Posterior vena cava (tissue), 2 donors: ENCODE data around the gene DGKE. TPM values are rescaled to one million over a fixed set of nuclear protein-coding genes. Genes with fewer than 3 reads are reported as not detected.

Source experiments
- DNase-seq: peaks from one replicate; pipeline ENCODE4 v3.0.0-alpha.2; 2020; ENCODE audit warnings: low spot score
- intact Hi-C, 2 donors: fragments of 100-400 bp; cut with DNase I; formaldehyde crosslinking; loops; one replicate each; pipeline versions ENCODE4 v1.14.1 to v1.14.2; 2022 to 2023
- total RNA-seq, 2 donors: library from RNA; stranded (reverse); fragmentation: NEBNext Ultra II Directional; extraction: Animal tissue kit (Norgen Biotek cat#: 25700); gene quantifications; one replicate each; pipeline ENCODE4 v1.2.1, GENCODE V29; 2021
- donor health status: DM: yes; HTN: yes; CAD: no.
- donor health status: DM: yes; HTN: yes; CAD: no.

Gene DGKE
- total RNA-seq, 2 donors from 2014 or later, result 7.6 to 9.8 TPM

DNA sequence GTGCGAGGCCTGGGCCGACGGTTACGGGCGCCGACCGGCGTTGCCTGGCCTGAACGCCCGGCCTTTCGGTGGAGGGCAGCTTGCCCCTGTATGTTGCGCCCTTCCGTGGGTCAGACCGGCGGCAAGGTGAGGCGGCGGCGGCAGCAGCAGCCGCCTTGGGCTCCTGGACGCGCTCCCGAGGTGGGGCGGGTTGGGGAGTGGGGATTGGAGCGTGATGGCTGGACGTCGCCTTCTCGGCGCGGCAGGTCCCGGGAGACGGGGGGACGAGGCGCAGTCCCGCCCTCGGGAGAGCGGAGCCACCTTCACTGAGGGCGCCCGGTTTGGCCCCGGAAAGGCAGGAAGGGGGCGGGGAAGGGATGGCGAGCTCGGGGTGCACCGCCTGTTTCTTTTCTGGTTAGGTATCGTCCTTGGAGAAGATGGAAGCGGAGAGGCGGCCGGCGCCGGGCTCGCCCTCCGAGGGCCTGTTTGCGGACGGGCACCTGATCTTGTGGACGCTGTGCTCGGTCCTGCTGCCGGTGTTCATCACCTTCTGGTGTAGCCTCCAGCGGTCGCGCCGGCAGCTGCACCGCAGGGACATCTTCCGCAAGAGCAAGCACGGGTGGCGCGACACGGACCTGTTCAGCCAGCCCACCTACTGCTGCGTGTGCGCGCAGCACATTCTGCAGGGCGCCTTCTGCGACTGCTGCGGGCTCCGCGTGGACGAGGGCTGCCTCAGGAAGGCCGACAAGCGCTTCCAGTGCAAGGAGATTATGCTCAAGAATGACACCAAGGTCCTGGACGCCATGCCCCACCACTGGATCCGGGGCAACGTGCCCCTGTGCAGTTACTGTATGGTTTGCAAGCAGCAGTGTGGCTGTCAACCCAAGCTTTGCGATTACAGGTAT is 671 bp downstream of the DGKE start:
- intact Hi-C loops, result loop anchor here in 1 of 2 donors (5.0 kb wide), 1 partner anchor 108 kb away; no protein-coding TSS in a partner anchor
- DNase-seq, result peak; percentile 86

DNA sequence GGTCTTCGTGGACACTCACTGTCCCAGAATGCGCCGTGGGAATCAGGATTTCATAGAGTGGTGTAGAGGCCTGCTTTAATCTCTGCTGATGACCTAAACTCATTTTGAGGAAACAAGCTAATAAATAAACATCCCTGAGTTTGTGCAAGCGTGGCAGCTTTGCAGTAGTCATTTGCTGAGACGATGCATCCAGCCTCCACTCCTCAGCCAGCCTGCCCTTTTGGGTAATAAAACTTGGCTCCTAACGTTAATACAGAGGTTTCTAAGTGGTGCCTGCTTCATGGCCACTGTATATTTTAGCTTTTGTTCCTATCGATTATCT is 1.3 kb downstream of the DGKE start:
- intact Hi-C loops, result no loop called here
- DNase-seq, result no peak

DNA sequence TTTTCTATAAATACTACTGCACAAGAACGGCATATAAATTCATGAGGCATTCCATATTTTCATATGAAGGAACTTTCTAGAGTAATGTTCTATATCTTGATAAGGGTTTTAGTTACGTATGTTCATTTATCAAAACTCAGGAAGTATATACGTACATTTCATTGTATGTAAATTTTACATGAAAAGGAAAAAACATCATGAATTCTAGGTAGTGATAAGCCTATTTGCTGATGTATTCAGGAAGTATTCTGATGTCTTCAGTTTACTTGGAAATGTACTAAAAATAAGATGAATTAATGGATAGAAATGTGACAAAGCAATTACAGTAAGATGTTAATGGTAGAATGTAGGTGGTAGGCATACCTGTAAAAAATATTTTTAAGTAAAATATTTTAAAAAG is 4.7 kb downstream of the DGKE start:
- intact Hi-C loops, result no loop called here
- DNase-seq, result no peak

DNA sequence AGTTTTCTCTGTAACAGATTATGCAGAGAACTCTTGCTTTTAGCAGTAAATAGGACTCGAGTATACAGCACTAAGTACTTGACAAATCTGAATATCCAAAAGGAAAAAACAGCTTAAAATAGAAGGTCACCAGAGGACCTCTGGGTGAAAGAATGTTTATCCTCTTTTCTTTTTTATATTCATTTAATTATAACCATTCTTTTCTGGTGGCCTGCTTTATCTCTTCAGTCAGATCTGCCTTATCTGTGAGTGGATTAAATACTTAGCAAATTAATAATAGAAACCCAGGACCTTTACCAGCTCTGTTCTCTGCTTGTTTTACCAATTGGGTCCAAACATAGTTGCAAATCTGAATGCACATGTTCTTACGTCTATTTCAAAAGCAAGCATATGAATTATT is 8.6 kb downstream of the DGKE start:
- no peak for DNase-seq
- intact Hi-C loops, result no loop called here

DNA sequence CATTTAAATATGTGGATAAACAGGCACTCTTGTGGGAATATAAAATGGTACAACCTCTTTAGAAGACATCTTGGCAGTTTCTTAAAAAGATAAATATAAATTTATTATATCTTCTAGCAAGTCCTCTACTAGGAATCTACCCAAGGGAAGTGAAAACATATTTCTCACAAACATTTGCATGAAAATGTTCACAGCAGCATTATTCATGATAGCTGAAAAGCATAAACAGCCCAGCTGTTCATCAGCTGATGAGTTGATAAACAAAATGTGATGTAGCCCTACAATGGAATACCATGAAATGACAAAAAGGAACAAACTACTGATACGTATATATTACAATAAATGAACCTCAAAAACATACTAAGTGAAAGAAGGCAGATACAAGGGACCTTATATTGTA is 12.0 kb downstream of the DGKE start:
- intact Hi-C loops, result no loop called here

DNA sequence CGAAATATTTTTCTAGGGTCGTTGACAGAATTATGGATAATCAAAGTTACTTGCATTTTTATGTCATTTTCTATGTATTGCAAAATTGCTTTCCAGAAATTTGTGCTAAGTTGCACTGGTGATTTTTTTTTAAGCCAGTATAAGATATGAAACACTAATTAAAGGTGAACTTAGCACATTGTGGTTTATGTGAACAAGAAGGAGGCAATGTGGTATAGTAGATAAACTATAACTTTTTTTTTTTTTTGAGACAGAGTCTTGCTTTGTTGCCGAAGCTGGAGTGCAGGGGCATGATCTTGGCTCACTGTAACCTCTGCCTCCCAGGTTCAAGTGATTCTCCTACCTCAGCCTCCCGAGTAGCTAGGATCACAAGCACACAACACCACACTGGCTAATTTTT is 13.2 kb downstream of the DGKE start:
- intact Hi-C loops, result no loop called here
- DNase-seq, result no peak

More for the DNA sequence above, 12.0 kb downstream of the DGKE start:
- no peak for DNase-seq

DNA sequence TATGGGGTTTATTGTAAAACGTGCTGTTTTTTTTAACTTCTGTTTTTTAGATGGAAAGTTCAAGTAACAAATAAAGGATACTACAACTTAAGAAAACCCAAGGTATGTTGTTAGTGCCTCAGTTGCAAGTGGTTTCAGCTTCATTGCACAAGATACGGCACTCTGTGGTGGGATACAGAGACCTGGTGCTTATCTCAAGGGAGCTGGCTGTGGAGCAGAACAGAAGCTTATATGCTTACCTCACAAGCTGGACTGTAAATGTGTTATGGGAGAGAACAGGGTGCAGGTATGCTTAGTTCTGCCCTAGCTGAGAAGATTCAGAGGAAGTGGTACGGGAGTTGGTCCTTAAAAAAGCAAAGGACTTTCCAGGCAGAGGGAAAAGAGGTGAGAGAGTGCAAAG is 15.2 kb downstream of the DGKE start:
- intact Hi-C loops, result no loop called here
- DNase-seq, result no peak

DNA sequence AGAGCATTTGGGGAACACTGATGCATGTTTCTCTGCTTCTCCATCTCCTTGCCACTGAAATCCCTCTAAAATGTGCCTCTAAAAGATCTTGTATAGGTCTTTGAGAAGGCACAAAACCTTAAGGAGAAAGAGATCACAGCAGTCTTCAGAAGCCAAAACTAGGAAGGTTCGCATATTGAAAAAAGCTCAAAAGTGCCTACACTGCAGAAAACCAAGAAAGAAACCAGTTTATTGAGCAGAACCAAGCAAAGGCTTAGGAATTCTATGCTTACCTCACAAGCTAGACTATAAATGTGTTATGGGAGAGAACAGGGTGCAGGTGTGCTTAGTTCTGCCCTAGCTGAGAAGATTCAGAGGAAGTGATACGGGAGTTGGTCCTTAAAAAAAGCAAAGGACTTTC is 16.6 kb downstream of the DGKE start:
- DNase-seq, result no peak
- intact Hi-C loops, result no loop called here

DNA sequence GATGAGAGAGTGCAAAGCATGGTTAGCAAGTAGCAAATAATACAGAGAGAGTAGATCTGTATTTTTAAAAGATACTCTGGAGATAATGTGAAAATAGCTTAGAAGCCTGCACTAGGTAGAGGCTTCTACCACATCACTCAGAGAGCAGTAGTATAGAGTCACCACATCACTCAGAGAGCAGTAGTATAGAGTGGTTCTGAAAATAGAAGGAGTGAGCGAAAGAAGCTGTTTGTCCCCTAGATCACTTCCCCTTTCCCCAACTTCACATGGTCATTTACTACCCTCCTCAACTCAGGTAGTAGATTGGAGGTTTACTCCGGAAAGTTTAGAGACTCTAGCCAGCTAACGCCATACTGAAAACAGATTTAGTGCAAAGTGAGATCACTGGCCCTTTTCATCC is 17.1 kb downstream of the DGKE start:
- no peak for DNase-seq
- intact Hi-C loops, result no loop called here

DNA sequence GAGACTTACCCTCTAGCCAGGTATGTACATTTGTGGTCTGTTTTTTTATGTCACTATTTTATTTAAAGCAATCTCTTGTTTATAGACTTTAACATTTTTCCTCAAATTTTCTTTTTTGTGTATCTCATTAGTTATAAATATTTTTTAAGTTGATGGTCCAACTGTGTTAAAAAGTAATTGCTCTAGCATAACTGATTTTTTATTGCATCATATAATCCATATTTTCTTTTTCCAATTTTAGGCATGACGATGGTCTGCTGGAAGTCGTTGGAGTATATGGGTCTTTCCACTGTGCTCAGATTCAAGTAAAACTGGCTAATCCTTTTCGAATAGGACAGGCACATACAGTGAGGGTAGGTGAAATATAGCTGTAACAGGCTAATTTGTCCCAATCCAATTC is 27.9 kb downstream of the DGKE start:
- DNase-seq, result no peak
- intact Hi-C loops, result no loop called here

DNA sequence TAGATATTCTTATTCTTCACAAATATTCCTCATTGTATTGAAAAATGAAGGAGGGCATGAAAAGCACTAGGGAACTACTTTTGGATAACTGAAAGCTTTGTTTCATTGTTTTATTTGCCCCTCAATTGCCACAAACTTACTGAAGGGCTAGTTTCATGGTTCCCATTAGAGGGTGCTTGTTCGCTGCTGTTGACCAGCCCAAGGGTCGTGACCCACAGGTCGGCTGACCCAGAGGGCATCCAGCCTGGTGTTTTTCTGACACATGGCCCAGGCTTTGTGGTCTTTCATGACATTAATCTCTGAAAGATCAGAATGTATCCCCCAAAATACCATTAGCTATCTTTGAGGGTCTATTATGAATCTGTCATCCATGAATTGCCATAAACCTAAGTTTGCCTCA is 30.0 kb downstream of the DGKE start:
- intact Hi-C loops, result loop anchor here in 1 of 2 donors (1.0 kb wide), 1 partner anchor 21 kb away; no protein-coding TSS in a partner anchor
- DNase-seq, result no peak

DNA sequence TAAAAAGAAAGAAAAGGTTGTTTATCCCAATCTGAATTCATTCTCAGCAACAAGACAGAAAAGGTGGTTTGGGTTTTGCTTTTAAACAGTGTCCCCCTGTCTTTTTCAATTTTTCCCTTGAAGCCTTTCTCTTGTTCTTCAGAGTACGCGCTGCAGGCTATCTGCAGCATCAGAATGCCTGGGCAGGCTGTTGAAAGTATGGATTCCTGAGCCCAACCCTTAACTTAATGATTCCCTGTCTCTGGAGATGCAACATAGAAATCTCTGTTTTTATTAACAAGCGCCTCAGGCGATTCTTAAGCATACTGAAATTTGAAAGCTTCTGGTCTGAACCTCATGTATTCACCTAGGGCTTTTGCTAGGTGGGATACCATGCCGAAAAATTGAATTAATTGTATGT is 32.1 kb downstream of the DGKE start:
- no peak for DNase-seq
- intact Hi-C loops, result no loop called here

DNA sequence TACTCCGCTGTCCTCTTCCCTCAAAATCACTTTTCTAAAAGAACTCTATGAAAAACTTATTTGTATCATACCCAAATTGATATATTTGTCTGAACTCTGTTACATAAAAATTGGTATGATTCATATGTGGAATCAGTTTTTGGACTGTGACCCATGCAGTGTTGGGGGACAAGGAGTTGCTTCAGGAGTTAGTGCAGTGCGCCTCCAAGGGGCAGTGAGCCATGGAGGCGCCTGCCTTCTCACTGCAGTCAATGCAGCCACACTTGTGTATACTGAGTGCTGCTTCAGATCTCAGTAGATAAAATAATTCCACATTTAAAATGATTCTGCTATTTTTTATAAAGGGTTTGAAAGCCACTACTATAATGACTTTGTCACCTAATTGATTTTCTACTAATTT is 32.5 kb downstream of the DGKE start:
- no peak for DNase-seq
- intact Hi-C loops, result no loop called here

DNA sequence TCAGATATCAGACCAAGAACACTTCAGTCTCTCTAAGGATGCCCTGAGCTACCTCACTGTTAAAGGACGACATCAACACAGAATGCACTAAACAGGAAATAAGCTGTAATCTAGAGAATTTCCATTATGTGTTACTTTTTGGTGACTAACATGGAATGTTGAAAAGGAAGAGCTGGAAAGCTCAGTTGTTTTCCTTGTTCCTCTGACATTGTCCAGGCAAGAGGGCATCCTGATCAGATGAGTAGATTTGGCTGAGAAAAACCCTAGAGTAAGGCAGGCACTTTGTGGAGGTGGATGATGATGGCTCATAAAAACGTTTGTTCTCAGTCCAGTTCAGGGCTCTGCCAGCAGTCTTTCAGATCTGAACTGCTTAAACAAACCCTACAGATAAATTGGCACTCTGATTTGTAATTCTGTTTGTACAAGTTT is 34.0 kb downstream of the DGKE start:
- no peak for DNase-seq
- intact Hi-C loops, result no loop called here

DNA sequence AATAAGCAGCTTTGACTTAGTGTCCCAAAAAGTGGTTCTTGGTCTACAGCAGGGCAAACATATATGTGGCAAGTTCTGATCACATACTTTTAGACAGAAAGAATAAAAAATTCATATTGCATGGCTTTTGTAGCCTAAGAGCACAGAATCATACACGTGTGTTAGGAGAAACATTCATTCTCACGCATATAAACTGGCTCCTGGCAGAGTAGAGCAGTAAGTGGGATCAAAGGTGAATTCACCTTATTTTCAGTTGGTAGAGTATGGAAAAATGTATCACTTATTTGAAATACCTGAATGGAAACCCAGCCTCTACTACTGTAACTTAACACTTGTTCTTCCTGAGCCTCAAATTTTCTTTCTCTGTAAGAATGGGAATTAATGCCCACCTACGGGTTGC is 34.8 kb downstream of the DGKE start:
- intact Hi-C loops, result no loop called here
- DNase-seq, result no peak

DNA sequence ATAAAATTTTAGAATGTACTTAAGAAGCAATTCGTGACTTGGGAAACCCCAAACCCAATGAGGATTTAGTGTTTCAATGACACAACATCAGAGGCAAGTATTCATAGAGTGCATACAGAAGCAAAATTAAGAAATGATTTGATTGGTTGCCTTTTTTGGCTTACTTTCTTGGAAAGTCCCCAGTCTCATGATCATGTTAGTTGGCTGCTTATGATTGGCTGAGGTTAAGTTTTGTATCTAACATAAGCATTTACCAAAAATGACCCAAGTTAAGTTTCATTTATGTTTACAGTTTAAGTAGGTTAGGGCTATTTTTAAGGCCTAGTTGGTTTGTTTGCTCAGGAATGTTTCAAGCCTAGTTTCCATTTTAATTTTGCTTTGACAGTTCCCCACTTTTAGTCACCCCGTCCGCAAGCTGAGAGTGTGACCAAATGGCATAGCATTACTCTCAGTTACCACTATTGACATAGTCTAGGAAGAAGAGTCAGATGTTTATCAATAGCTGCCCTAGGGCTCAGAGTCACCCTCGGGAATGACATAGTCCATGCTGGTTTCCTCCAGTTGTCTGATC is 36.2 kb downstream of the DGKE start:
- intact Hi-C loops, result no loop called here
- no peak for DNase-seq

DNA sequence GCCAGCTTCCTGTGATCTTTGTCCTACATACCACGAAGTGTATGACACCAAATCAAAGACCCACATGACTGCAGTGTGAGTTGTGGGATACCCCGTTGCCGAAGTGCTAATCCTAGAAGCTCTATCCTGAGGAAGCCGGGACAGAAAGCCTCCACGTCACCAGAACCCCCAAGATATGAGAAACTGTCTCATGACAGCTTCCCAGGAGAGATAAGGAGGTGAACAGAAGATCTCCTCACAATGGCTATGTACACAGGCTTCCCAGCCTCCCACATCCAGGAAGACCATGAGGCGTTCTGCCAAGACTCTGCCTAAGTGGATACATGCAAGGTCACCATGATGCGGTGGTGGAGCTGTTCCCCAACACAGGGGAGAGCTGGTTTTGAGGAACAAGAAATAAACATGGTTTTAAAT is 42.8 kb downstream of the DGKE start:
- DNase-seq, result no peak
- intact Hi-C loops, result no loop called here

DNA sequence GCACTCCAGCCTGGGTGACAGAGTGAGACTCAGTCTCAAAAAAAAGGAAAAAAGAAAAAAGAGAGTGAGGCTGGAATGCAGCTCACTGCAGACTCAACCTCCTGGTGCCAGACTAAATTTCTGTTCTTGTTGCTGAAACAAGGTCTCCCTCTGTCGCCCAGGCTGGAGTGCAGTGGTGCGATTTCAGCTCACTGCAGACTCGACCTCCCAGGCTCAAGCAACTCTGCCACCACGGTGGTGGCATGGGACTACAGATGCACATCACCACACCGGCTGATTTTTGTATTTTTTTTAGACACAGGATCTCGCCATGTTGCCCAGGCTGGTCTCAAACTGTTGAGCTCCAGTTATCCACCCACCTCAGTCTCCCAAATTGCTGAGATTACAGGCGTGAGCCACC is 45.3 kb downstream of the DGKE start:
- intact Hi-C loops, result no loop called here
- no peak for DNase-seq

DNA sequence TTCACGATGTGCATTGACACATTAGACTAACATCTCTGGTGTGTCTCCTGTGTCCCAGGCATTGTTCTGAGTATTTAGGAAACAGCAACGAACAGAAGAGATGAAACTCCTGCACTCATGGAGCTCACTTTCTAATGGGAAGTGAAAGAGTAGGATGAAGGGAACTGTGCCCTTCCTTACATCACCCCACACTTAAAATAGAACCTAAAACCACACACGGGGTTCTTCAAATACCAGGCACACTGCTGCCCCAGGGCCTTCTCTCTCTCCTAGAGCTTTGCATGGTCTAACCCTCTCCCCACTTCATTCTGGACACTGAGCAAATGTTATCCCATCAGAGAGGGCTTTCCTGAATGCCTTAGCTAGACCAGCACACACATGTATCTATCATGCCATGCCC is 46.2 kb downstream of the DGKE start:
- intact Hi-C loops, result no loop called here
- DNase-seq, result no peak

DNA sequence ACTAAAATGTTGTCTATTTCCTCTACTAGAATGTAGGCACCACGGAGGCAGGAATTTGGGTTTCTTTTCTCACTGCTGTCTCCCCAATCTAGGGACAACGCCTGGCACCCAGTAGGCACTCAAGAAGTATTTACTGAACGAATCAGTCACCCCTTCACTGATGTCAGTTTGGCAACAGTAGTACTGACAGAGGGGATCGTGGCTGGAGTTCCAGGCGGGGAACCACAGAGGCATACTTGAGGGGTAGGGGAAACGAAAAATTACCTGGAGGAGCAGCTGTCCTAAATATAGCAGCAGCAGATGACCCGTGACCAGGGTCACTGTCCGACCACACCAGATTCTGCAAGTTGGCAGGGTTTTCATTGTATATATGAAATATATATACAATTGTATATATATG is 46.6 kb downstream of the DGKE start:
- intact Hi-C loops, result no loop called here
- no peak for DNase-seq

DNA sequence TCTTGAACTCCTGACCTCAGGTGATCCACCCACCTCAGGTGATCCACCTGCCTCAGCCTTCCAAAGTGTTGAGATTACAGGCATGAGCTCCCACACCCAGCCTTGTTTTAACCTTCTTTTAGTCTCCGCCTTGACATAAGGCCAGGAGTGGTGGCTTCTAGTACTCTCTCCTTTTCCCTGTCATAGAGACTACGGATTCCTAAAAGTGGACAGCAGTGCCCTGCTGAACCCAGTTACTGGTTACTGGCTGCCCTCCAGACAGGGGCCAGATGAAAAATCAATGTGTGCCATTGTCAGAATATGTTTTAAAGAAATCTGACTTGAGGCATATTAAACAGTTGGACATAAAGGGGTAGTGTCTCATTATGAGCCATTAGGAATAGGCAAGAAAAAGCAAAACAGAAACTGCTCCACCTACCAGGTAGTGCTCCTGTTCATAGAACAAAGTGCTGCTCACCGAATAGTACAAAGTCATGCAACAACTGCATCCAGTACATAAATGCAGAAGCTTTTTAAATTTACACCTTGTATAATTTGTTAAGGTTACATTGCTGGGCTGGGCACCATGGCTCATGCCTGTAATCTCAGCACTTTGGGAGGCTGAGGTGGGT is 47.8 kb downstream of the DGKE start:
- intact Hi-C loops, result no loop called here
- DNase-seq, result no peak
